ENCODE data around the gene NOD2. TPM values are rescaled to one million over a fixed set of nuclear protein-coding genes. Genes with fewer than 3 reads are reported as not detected.

The NOD2 gene
- total RNA-seq, 1 experiment from 2014 or later: 0.17 TPM

DNA sequence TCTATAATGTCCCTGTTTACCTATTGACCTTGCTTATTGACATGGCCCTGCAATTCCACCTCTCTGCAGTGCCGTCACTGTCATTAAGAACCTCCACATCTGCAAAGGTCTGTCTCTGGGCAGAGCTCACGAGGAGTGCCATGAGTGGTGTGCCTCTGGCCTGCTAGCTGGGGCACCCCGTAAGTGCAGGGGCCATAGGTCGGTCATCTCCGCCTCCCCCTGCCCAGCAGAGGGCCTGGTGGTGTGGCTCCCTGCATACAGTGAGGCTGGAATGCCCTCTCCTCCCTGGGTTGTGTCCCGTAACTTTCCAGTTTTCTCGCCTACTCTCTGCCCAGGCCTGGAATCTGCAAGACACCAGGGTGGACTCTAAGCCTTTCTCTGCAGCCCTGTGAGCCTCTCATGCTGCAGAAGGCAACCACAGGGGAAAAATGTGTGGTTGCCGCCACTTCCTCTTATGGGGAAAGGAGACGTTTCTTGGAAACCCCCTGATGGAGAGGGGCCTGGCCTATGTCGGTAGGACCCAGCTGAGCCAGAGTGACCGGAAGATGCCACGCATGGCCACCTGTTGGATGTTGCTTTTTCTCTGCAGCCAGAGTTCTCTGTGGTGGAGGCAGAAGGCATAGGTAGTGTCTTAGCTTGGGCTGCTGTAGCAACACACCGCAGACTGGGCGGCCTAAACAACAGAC is 9.6 kb upstream of the NOD2 start:
- H3K4me1 Mint-ChIP-seq: peaks cover 0 to 3% of the 10 kb centered on the region in 2 experiments; a peak in 1 of 4 replicates
- H3K14ac ChIP-seq (ENCODE audit: insufficient read depth, low read length): no peak overlapping the region
- no peaks in the 10 kb centered on the region for H3K4me1 ChIP-seq (ENCODE audit: insufficient read depth, low read length)
- no peak overlapping the region for H3K18ac ChIP-seq (ENCODE audit: insufficient read length, low read depth, low read length)
- no peak overlapping the region for H4K91ac ChIP-seq (ENCODE audit: insufficient read length, low read depth, low read length)
- H3K9ac ChIP-seq (ENCODE audit: extremely low read depth, insufficient read length, low read length): no peak overlapping the region
- no peak overlapping the region for H2BK12ac ChIP-seq (ENCODE audit: insufficient read length, low read depth, low read length)
- TF ChIP-seq, protein P1, sequence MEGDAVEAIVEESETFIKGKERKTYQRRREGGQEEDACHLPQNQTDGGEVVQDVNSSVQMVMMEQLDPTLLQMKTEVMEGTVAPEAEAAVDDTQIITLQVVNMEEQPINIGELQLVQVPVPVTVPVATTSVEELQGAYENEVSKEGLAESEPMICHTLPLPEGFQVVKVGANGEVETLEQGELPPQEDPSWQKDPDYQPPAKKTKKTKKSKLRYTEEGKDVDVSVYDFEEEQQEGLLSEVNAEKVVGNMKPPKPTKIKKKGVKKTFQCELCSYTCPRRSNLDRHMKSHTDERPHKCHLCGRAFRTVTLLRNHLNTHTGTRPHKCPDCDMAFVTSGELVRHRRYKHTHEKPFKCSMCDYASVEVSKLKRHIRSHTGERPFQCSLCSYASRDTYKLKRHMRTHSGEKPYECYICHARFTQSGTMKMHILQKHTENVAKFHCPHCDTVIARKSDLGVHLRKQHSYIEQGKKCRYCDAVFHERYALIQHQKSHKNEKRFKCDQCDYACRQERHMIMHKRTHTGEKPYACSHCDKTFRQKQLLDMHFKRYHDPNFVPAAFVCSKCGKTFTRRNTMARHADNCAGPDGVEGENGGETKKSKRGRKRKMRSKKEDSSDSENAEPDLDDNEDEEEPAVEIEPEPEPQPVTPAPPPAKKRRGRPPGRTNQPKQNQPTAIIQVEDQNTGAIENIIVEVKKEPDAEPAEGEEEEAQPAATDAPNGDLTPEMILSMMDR (conservative IDR thresholded peaks at IDR 0.05): no peak
- H3K27ac Mint-ChIP-seq: no peak overlapping the region; a peak in 1 of 7 replicates
- H2AK5ac ChIP-seq (ENCODE audit: insufficient read length, low read length): no peak overlapping the region
- no peak overlapping the region for H4K5ac ChIP-seq (ENCODE audit: insufficient read length, low read depth, low read length)
- H3K27ac ChIP-seq (ENCODE audit: insufficient read length, low read depth, low read length): no peak overlapping the region
- no peak overlapping the region for H3K4me2 ChIP-seq (ENCODE audit: insufficient read depth, insufficient read length, low read length)
- no peaks in the 10 kb centered on the region for H3K23me2 ChIP-seq (ENCODE audit: insufficient read length, low read depth, low read length, poor library complexity, severe bottlenecking)
- H3K23ac ChIP-seq (ENCODE audit: insufficient read length, low read depth, low read length): no peak overlapping the region
- peaks cover 5% of the 10 kb centered on the region for H3K27me3 Mint-ChIP-seq (ENCODE audit: low read depth)
- no peaks in the 10 kb centered on the region for H3K79me2 ChIP-seq (ENCODE audit: insufficient read depth, low read length)
- no peak overlapping the region for H3K56ac ChIP-seq (ENCODE audit: insufficient read length, low read depth, low read length)
- H2BK120ac ChIP-seq (ENCODE audit: low read depth, low read length, poor library complexity, severe bottlenecking): no peak overlapping the region
- H3K4me3 Mint-ChIP-seq: no peak overlapping the region
- H4K8ac ChIP-seq (replicated peaks; ENCODE audit: insufficient read length, low read depth, low read length): no peak overlapping the region
- H3K9me3 ChIP-seq (ENCODE audit: control insufficient read depth, low read depth, low read length): no peaks in the 10 kb centered on the region
- no peak for DNase-seq
- H3K4ac ChIP-seq (ENCODE audit: low read depth, low read length): no peak overlapping the region
- H3K9me3 Mint-ChIP-seq: no peaks in the 10 kb centered on the region
- H3T11ph ChIP-seq (ENCODE audit: low read length): no peak overlapping the region
- no peaks in the 10 kb centered on the region for H3K36me3 Mint-ChIP-seq (ENCODE audit: insufficient read depth in 1 of 3, low read depth in 3 of 3)
- H2BK5ac ChIP-seq (ENCODE audit: insufficient read length, low read length): no peak overlapping the region
- no peak overlapping the region for H2BK20ac ChIP-seq (ENCODE audit: low read depth, low read length, poor library complexity, severe bottlenecking)
- no peaks in the 10 kb centered on the region for H3K79me1 ChIP-seq (ENCODE audit: insufficient read depth, low read depth, low read length, poor library complexity, severe bottlenecking)
- H3K27me3 ChIP-seq (ENCODE audit: insufficient read depth, low read length): no peaks in the 10 kb centered on the region
- no peak overlapping the region for H2AFZ ChIP-seq (ENCODE audit: low read length)
- H4K20me1 ChIP-seq (ENCODE audit: control insufficient read depth, insufficient read depth, insufficient read length): no peaks in the 10 kb centered on the region
- no peak overlapping the region for H2BK15ac ChIP-seq (ENCODE audit: low read depth, low read length)
- no CpG with 5 or more reads among the region's 14 CpGs for WGBS (ENCODE audit: extremely low coverage, insufficient read length, low lambda C conversion rate)

Measured in H9 (cell line).